ENCODE results near the gene INHBB. TPM values are rescaled to one million over a fixed set of nuclear protein-coding genes. Genes with fewer than 3 reads are reported as not detected.

The INHBB gene
- polyA plus RNA-seq, 3 donors: 0.09 to 0.27 TPM; not detected in 1

DNA sequence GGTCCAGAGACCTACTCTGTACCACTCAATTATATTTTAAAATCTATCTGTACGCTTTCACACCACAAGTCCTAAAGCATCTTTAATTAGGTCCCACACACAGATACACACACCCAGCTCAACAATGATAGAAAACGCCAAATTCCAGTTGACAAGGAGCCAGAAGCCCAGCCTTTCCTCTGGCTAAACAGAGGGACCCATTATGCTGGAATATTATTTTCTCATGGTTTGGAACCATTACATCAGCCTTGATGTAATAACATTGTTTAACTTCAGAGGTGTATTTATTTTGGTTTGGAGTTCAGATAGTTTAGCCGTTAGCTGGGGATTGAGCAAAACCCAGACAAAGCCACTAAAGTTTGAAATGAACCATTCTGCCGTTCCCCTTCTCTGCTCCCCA, 14.0 kb upstream of the INHBB start:
- DNase-seq (ENCODE audit: extremely low read depth in 1 of 11, low read depth in 9 of 11, low spot score in 4 of 11): no peak

DNA sequence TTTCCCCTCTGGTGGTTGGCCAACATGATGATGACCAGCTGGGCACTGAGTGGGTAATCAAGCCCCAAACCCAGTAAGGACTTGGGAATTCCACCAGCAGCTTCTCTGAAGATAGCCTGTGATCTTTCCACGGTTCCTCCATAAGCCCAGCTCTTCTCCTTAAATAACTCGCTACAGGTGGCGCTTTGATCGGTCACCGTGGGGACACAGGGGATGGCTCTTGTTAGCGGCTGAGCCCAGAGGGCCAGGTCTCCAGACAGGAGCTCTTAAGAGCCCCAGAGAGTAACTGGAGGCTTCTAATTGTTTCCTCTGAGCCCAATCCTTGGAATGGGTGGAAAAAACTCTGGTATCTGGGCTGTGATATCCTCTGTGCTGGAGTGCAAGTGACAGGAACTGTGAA, 13.6 kb upstream of the INHBB start:
- no peak for DNase-seq (ENCODE audit: extremely low read depth in 1 of 11, low read depth in 9 of 11, low spot score in 4 of 11)

DNA sequence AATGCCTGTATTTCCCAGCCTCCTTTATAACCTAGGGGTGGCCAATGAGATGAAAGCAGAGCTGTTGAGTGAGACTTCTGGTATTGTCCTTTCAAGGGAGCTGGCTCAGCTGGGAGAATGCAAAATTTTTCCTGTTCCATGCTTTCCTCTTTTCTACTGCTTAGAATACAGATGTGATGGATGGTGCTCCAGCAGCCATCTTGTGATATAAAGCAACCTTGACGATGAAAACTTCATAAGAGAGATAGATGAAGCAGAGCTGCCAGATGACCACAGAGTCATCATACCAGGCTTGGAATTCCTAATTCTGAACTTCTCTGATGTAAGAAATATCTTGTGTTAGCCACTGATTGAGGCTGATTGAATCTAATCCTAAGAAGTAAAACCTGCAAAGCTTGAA, 11.9 kb upstream of the INHBB start:
- no peak for DNase-seq (ENCODE audit: extremely low read depth in 1 of 11, low read depth in 9 of 11, low spot score in 4 of 11)

DNA sequence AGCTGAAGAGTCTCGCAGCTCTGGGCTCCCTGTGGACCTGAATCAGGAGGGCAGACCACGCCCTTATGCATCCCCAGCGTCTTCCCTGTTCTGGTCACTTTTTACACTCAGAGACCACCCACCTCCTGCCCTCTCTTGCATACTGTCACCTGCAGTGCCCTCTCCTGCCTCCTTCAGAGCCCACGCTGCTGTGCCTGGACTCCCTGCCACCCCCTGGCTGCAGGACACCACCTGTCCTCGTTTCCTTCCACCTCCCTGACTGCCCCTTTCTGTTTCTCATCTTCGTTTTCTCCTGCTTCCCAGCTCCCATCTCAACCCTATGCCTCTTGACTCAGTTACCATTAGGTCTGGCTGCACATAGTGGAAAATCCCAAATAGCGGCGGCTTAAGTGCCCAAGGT, 9.2 kb upstream of the INHBB start:
- no peak for DNase-seq (ENCODE audit: extremely low read depth in 1 of 11, low read depth in 9 of 11, low spot score in 4 of 11)

DNA sequence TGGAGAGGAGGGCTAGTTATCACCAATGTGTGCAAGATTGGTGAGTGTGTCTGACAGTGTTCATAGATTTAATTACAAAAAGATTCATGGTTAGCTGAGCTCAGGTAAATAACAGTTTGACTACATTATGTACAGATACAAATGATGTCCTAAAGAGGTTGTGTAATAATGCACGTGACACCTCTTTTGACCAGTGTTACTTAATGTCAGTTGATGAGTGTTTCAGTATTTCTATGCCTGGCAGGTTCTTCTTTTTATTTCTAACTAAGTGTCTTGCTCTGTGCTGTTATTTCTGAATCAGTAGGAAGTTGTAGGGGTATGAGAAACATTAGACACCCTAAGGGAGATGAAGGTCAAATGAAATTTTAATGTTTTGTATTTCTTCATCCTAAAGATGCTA, 7.9 kb upstream of the INHBB start:
- no peak for DNase-seq (ENCODE audit: extremely low read depth in 1 of 11, low read depth in 9 of 11, low spot score in 4 of 11)

DNA sequence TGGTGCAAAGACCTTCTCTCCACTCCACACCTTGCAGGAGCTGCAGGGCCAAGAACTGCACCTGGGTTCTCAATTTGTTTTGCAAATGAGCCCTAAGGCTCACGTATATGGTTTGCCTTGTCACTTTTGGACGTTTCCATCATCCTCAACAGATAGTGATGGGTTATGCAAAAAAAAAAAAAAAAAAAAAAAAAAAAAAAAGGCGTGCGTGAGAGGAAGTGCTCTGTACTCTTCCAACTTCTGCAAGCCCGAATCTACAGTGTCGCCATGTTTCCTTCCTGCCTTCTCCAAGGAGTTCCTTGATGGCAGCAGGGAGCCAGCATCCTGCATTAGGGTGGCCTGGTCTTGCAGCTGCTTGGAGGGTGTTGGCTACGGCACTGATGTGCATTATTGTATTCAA, 4.0 kb upstream of the INHBB start:
- DNase-seq (ENCODE audit: extremely low read depth in 1 of 11, low read depth in 9 of 11, low spot score in 4 of 11): no peak

DNA sequence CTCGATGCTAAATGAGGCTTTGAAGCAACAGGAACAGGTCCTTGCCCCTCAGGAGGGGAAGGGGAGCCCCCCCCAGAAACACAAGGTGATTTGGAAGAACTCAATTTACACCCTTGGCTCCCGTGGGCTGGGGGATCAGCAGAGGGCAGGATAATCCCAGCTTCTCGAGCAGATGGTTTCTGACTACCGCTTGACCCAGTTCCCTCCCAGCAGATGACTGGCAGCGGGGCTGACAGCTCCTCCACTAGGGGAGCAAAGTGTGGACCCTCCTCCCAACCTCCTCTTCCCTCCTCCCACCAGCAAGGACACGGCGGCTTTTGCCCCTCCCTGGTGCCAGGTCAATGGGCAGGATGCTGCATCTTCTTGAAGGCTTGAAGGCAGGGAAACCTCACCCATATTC, 3.5 kb upstream of the INHBB start:
- DNase-seq (ENCODE audit: extremely low read depth in 1 of 11, low read depth in 9 of 11, low spot score in 4 of 11): no peak

DNA sequence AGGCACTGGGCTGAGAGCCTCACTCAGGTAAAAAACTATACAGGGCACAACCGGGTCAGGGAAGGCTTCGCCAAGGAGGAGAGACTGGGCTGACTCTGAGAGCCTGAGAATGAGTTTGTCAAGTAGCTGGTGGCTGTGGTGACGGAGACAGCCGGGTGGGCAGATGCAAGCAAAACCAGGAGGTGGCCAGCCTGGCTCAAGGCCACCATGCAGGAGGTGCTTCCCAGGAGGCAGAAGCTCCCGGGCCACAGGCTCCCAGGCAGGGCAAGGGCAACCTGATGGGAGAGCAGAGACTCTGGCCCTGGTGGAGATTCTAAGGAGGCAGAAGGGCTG, 2.9 kb upstream of the INHBB start:
- no peak for DNase-seq (ENCODE audit: extremely low read depth in 1 of 11, low read depth in 9 of 11, low spot score in 4 of 11)

DNA sequence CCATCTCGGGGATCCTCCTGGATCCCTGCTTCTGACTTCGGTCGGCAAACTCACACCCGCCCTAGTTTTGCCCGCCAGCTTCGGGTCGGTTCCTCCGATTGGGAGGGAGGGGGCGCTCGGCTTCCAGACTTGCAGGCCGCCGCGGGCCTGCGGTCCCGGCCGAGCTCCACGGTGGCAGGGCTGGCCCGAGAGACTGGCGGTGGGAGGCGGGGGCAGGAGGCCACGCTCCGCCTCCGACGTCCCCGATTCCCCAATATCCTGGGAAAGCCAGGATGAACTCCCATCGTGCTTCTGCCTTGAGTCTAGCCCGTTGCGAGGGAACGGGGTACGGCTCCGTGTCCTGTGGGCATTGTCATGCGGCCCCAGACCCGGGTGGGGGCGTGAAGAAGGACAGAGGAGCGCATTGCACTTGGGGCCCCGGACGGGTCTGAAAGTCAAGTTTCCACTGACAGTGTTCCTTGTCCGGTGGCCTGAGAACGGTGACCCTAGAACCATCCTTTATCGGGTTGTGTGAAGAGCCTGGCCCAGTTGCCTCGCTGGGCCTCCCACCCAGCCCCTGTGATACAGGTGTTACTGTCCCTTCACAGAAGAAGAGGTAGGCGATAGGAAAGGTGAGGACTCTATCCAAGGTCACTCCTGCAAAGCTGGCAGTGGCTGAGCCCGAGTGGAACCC, 2.4 kb upstream of the INHBB start:
- DNase-seq (ENCODE audit: extremely low read depth in 1 of 11, low read depth in 9 of 11, low spot score in 4 of 11): peak in 10 of 11 donors; percentile 31 to 73 (median 56)

DNA sequence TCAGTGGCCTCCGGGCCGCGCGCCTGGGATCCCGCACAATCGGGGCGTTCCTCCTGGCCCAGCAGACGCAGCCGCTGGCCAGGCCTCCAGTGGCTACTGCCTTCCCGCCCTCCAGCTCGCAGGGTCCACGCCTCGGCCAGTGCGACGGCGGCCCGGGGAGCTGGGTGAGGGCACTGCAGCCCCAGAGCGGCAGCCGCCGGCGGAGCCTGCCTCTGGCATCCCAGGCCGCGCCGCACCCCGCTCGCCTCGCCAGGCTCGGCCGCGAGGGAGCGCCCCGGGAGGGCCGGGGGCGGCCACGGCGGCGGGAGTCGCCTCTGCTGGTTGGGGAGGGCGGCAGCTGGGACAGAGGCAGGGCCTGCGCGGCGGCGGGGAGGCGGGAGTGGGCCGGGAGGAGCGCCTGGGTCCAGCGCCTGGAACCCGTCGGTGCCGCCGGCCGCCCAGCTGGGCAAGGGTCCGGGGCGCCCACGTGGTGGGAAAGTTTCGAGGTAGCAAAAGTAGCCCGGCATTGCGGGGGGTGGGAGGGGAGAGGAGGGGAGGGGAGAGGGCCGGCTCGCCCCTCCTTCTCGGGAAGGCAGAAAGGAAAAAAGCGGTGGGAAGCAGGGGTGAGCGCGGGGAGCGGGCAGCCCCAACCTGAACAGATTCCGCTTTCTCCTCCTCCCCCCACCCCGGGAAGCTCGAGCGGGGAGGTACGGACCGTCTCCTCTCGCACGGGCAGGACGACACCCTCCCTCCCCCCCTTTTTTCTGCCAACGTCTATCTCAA, 1.5 kb upstream of the INHBB start:
- DNase-seq (ENCODE audit: extremely low read depth in 1 of 11, low read depth in 9 of 11, low spot score in 4 of 11): no peak

DNA sequence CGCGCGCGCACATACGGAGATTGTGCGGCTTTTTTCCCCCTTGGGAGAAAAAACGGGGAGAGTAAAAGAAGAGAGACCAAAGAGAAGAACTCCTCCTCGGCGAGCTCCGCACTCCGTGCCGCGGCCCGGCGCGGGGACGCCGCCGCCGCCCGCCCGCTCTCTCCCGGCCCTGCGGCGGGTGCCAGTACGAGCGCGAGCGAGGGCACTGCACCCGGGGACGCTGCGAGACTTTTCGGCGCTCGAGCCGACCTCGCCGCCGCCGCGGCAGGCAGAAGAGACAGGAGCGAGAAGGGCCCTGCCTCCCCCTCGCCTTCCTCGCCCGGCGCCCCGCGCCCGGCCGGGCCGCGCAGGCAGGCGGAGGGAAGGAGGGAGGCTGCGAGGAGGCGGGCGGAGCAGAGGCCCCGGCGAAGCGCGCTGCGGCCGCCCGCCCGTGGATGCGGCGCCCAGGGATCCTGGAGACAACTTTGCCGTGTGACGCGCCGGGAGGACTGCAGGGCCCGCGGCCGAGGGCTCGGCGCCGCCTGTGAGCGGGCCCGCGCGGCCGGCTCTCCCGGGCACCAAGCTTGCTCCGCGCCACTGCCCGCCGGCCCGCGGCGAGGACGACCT, 857 bp upstream of the INHBB start:
- DNase-seq (ENCODE audit: extremely low read depth in 1 of 11, low read depth in 9 of 11, low spot score in 4 of 11): no peak

DNA sequence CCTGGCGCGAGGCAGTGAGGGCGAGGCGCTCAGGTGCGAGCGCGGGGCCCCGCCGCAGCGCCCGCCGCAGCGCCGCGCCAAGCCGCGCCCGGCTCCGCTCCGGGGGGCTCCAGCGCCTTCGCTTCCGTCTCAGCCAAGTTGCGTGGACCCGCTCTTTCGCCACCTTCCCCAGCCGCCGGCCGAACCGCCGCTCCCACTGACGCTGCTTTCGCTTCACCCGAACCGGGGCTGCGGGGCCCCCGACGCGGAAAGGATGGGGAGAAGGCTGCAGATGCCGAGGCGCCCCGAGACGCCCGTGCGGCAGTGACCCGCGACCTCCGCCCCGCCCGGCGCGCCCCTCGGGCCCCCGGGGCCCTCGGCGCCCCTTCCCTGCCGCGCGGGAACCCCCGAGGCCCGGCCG, 328 bp upstream of the INHBB start:
- DNase-seq (ENCODE audit: extremely low read depth in 1 of 11, low read depth in 9 of 11, low spot score in 4 of 11): no peak

DNA sequence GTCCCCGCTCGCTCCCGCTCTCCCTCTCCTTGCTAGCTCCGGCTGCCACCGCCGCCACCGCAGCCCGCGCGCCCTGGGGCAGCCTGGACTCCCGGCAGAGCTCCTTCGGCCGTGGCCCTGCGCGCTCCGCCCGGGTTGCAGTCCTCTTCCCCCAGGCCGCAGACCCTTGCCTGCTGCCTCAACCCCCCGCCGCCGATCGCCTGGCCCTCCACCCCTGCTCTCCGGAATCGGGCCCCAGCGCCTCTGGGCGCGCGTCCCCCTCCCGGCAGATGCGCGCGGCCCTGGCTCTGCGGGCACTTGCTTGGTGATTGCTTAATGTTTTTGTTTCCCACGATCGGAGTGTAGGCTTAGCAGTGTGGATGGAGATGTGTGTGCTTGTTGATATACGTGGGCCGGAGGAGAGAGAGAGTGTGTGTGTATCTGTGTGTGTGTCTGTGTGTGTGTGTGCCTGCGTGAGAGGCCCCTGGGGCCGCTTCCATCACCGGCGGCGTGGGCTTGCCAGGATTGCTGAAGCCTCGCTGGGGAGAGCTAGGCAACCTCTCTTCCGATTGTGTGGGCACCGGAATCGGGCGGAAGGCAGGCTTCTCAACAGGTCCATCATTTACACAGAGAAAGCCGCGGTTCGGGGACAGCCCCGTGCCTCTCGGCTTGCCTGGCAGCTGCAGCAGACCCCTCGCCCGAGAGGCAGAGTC, 877 bp downstream of the INHBB start:
- no peak for DNase-seq (ENCODE audit: extremely low read depth in 1 of 11, low read depth in 9 of 11, low spot score in 4 of 11)

DNA sequence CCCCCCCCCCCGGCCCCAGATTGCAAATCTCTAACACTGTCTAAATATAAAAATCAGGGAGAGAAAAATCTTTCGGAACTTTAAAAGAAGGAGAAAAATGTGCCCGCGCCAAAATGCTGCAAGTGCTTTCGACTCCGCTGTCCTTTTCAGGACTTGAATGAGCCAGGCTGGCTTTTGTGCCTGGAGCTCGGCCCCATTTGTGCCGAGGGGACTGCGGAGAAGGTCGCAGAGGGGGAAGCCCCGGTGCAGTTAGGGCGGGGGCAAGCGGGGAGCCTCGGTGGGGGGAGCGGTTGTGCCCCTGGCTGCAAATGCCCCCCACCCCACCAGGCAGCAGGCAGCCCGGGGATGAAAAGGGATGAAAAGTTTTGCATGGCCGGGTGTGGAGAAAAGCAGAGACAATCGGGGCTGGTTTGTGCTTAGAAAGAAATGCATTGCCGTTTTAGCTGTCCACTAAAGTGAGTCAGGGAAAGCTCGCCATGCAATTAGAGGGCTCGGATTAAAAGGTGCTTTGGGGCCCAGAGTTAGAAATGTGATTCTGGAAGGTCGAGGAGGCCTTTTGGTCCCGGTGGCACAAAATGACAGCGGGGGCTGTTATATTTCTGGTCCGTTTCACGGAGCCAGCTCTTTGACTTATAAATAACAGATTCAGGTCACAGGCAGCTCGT, 1.6 kb downstream of the INHBB start:
- DNase-seq (ENCODE audit: extremely low read depth in 1 of 11, low read depth in 9 of 11, low spot score in 4 of 11): no peak

DNA sequence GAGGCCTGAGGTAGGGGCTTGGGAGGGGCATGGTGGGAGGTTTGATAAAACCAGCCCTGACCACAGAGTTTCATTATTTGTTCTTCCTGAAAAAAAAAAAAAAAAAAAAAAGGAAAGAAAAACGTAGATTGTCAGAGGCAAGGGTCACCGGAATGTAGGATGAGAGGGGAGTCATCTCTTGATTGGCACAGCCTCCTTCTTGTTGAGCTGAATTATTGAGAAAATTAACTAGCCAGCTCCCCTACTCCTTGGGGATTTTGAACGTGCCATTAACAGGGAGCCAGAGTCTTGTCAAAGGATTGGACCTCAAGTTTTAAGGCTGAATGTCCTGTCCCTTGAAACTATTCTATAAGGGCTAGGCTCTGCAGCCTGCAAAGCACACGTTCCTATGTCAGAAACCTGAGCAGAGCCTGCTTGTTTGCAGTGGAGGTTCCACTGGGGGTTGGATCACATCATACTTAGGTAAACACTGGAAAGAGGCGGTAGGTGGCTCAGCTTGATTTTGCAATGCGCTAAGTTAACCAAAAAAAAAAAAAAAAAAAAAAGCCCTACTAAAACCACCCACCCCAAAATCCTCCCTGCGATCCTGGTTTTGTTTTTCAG, 2.3 kb downstream of the INHBB start:
- DNase-seq (ENCODE audit: extremely low read depth in 1 of 11, low read depth in 9 of 11, low spot score in 4 of 11): no peak

DNA sequence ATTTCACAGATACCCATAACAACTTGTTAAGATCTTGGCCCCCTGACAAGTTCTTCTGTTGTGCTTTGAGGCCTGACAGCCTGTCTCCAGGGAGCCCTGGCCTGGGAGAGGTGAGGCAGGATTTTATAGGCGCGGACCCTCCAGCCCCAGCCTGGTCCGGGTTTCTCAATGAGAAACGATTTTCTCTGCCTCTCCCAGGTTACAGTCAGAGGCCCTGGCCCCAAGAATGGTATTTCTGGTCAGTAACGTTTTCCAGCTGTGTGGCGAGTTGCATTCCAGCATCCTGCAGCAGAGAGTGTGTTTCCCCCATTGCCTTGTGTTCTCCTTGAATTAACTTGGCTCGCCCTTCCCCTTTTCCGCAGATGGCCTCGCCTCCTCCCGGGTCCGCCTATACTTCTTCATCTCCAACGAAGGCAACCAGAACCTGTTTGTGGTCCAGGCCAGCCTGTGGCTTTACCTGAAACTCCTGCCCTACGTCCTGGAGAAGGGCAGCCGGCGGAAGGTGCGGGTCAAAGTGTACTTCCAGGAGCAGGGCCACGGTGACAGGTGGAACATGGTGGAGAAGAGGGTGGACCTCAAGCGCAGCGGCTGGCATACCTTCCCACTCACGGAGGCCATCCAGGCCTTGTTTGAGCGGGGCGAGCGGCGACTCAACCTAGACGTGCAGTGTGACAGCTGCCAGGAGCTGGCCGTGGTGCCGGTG, 3.0 kb downstream of the INHBB start:
- no peak for DNase-seq (ENCODE audit: extremely low read depth in 1 of 11, low read depth in 9 of 11, low spot score in 4 of 11)

DNA sequence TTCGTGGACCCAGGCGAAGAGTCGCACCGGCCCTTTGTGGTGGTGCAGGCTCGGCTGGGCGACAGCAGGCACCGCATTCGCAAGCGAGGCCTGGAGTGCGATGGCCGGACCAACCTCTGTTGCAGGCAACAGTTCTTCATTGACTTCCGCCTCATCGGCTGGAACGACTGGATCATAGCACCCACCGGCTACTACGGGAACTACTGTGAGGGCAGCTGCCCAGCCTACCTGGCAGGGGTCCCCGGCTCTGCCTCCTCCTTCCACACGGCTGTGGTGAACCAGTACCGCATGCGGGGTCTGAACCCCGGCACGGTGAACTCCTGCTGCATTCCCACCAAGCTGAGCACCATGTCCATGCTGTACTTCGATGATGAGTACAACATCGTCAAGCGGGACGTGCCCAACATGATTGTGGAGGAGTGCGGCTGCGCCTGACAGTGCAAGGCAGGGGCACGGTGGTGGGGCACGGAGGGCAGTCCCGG, 3.5 kb downstream of the INHBB start:
- no peak for DNase-seq (ENCODE audit: extremely low read depth in 1 of 11, low read depth in 9 of 11, low spot score in 4 of 11)

DNA sequence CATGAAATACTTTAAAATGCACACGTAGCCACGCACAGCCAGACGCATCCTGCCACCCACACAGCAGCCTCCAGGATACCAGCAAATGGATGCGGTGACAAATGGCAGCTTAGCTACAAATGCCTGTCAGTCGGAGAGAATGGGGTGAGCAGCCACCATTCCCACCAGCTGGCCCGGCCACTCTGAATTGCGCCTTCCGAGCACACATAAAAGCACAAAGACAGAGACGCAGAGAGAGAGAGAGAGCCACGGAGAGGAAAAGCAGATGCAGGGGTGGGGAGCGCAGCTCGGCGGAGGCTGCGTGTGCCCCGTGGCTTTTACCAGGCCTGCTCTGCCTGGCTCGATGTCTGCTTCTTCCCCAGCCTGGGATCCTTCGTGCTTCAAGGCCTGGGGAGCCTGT, 4.1 kb downstream of the INHBB start:
- DNase-seq (ENCODE audit: extremely low read depth in 1 of 11, low read depth in 9 of 11, low spot score in 4 of 11): no peak
